ENCODE data around the gene GPR160. TPM values are rescaled to one million over a fixed set of nuclear protein-coding genes. Genes with fewer than 3 reads are reported as not detected.
A peak's percentile ranks its signal among the peaks of the same experiment; 100 is the strongest.

Gene GPR160
- total and polyA plus RNA-seq, 4 donors, result 16.9 to 23.3 (median 20.7) TPM

DNA sequence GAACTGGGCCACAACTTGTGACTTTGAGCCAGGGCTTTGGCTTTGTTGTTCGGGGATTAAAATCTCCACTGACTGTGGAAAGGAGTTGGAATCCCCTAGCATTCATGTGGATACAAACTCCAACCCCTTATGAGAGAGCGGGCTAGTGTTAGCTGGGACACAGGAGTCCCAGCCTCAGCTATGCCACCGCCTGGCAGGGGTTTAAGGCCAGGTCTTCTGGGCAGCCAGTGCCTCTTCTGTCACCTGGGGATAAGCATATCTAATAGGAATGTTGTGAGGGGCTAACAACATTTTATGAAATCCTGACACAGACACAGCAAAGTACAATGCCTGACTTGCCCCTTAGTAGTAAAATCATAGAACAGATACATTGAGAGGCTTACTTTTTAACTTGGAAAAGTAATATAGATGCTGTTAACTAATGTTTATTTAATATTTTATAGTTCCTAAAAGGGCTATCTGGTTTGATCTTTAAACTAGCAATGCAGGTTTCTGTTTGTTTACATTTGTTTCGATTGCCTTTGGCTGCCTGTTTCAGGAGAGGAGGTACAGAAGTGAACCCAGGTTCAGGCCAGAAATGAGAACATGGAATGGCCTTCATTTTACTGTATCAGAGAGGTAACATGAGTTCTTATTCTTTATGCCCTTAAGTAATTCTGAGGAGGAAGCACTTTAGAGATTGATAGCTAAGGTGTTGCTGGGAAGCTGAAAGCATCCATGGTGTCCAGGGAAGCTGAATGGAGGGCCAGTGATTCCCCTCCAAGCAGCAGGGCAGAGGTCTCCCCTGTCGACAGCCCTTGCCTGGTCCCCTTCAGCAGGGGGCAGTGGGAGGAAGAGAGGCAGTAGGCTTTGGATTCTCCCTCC, 8.7 kb downstream of the GPR160 start:
- H3K4me3 ChIP-seq, result no peak overlapping the region
- peak overlapping the region in 1 of 2 donors; percentile 77 for H3K27ac ChIP-seq (ENCODE audit: low read depth in 1 of 2, low read length in 1 of 2)
- TF ChIP-seq, protein P1, sequence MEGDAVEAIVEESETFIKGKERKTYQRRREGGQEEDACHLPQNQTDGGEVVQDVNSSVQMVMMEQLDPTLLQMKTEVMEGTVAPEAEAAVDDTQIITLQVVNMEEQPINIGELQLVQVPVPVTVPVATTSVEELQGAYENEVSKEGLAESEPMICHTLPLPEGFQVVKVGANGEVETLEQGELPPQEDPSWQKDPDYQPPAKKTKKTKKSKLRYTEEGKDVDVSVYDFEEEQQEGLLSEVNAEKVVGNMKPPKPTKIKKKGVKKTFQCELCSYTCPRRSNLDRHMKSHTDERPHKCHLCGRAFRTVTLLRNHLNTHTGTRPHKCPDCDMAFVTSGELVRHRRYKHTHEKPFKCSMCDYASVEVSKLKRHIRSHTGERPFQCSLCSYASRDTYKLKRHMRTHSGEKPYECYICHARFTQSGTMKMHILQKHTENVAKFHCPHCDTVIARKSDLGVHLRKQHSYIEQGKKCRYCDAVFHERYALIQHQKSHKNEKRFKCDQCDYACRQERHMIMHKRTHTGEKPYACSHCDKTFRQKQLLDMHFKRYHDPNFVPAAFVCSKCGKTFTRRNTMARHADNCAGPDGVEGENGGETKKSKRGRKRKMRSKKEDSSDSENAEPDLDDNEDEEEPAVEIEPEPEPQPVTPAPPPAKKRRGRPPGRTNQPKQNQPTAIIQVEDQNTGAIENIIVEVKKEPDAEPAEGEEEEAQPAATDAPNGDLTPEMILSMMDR (IDR thresholded peaks at IDR 0.05; ENCODE audit: control extremely low read depth, extremely low read depth), result no peak
- peaks cover 0 to 8% (median 0%) of the 10 kb centered on the region in 5 donors for H3K4me1 ChIP-seq (ENCODE audit: control insufficient read depth in 5 of 5, insufficient read depth in 5 of 5, low read length in 5 of 5)
- 61 to 82% methylated on average over 5 of the region's 5 CpGs for WGBS, 2 donors
- H3K36me3 ChIP-seq (ENCODE audit: control insufficient read depth in 4 of 4, insufficient read depth in 4 of 4, low read length in 4 of 4), result no peaks in the 10 kb centered on the region
- H3K27me3 ChIP-seq (ENCODE audit: control insufficient read depth in 3 of 3, insufficient read depth in 3 of 3, low read length in 2 of 3), result peaks cover 0 to 4% (median 0%) of the 10 kb centered on the region in 3 donors
- ATAC-seq (ENCODE audit: insufficient read depth, low FRiP score) (no peak), DNase-seq (peak in 2 of 3 donors; percentile 11 to 60)
- no peak overlapping the region for H3K9ac ChIP-seq (ENCODE audit: insufficient read depth in 1 of 2, low read length in 2 of 2)
- H3K9me3 ChIP-seq (ENCODE audit: control insufficient read depth in 4 of 4, insufficient read depth in 3 of 4, low read length in 3 of 4), result no peaks in the 10 kb centered on the region

DNA sequence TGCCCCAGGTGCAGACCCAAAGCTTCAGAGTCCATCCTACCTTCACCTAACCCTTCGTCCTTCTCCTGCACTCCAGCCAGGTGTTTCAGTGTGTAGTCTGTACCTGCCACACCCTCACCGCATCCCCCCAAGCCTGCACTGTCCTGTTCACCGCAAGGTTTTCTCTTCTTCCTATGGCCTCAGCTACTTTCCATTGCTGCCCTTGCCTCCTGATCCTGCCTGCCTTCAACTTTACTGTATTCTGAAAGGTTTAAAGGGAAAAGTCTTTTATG, 9.3 kb downstream of the GPR160 start:
- WGBS, 2 donors, result 86 to 94% methylated on average over 3 of the region's 3 CpGs
- Histone ChIP-seq H3K9me3 (ENCODE audit: control insufficient read depth in 4 of 4, insufficient read depth in 3 of 4, low read length in 3 of 4) (no peaks in the 10 kb centered on the region), H3K9ac (ENCODE audit: insufficient read depth in 1 of 2, low read length in 2 of 2) (no peak overlapping the region), H3K4me1 (ENCODE audit: control insufficient read depth in 5 of 5, insufficient read depth in 5 of 5, low read length in 5 of 5) (peaks cover 0 to 8% (median 0%) of the 10 kb centered on the region in 5 donors), H3K36me3 (ENCODE audit: control insufficient read depth in 4 of 4, insufficient read depth in 4 of 4, low read length in 4 of 4) (no peaks in the 10 kb centered on the region), H3K27ac (ENCODE audit: low read depth in 1 of 2, low read length in 1 of 2) (peak overlapping the region in 1 of 2 donors; percentile 14), H3K4me3 (no peak overlapping the region), H3K27me3 (ENCODE audit: control insufficient read depth in 3 of 3, insufficient read depth in 3 of 3, low read length in 2 of 3) (no peaks in the 10 kb centered on the region)
- TF ChIP-seq, protein P1 (IDR thresholded peaks at IDR 0.05; ENCODE audit: control extremely low read depth, extremely low read depth), result no peak
- DNase-seq (no peak), ATAC-seq (ENCODE audit: insufficient read depth, low FRiP score) (no peak)

DNA sequence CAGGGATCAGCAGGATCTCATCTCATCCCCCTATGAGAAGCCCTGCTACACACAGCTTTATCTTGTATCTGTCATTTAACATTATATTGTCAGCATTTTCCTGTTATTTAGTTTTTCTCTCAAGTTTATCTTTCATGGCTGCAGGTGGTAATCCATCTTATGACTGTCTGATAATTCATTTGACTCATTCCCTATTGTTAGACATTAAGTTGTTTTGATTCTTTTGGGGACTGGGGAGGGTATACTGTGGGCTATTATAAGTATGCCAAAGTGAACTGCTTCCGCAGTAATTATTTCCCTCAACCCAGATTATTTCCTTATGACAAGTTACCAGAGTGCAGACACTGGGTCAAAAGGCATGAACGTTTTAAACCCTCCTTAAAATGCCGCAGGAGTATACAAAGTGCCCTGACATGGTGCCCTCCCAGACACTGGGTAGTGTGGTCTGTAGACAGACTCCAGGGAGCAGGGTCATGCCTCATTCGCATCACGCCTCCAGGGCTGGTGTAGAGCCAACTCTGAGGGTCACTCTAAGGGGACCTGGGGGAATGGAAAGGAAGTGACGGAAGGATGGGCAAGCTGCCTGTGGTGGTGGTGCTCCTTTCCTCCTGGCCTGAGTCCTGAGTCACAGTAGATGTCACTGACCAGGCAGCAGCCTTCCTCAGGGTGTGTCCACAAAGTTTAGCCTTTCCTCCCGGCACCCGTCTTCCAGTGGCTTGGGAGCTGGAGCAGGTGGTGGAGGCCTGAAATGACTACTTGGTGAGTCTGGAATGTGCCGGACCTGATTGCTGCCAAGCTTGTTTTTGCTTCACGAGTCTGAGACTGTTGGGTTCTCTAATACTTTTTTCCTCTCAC, 11.6 kb downstream of the GPR160 start:
- 50 to 69% methylated on average over 10 of the region's 10 CpGs for WGBS, 2 donors
- H3K4me1 ChIP-seq (ENCODE audit: control insufficient read depth in 5 of 5, insufficient read depth in 5 of 5, low read length in 5 of 5), result peaks cover 0 to 8% (median 0%) of the 10 kb centered on the region in 5 donors
- ATAC-seq (ENCODE audit: insufficient read depth, low FRiP score) (peak; percentile 44), DNase-seq (peak; percentile 30 to 70 (median 36))
- H3K36me3 ChIP-seq (ENCODE audit: control insufficient read depth in 4 of 4, insufficient read depth in 4 of 4, low read length in 4 of 4), result no peaks in the 10 kb centered on the region
- no peak overlapping the region for H3K4me3 ChIP-seq
- peaks cover 0 to 2% (median 0%) of the 10 kb centered on the region in 4 donors for H3K9me3 ChIP-seq (ENCODE audit: control insufficient read depth in 4 of 4, insufficient read depth in 3 of 4, low read length in 3 of 4)
- peak overlapping the region in 1 of 2 donors; percentile 79 for H3K27ac ChIP-seq (ENCODE audit: low read depth in 1 of 2, low read length in 1 of 2)
- no peaks in the 10 kb centered on the region for H3K27me3 ChIP-seq (ENCODE audit: control insufficient read depth in 3 of 3, insufficient read depth in 3 of 3, low read length in 2 of 3)
- TF ChIP-seq, protein P1 (IDR thresholded peaks at IDR 0.05; ENCODE audit: control extremely low read depth, extremely low read depth), result no peak
- no peak overlapping the region for H3K9ac ChIP-seq (ENCODE audit: insufficient read depth in 1 of 2, low read length in 2 of 2)
